Measurements from ENCODE around the gene LONRF2.

- TF ChIP-seq EZH2 (IDR thresholded peaks at IDR 0.05; ENCODE audit: low read length, unreplicated experiment) (no peak), EZH2phosphoT487 (IDR thresholded peaks at IDR 0.05; ENCODE audit: borderline replicate concordance, low read length) (no peak), CTCF (conservative IDR thresholded peaks at IDR 0.05; ENCODE audit: low read depth, low read length) (no peak)
Measured at GRCh38 chr2:100317634-100318033, 4.7 kb downstream of the LONRF2 start.
